Activated CD4-positive, alpha-beta T cell treated with anti-CD3 and anti-CD28 coated beads for 4 hours (primary cell): Measurements from ENCODE around the gene PCBD1.
"Not testable (repeated sequence)": the region's sequence is repeated elsewhere in the genome, so short reads cannot be mapped to it uniquely, and the experiment has no call there.

Experiments
- DNase-seq, 2 donors: peaks; one replicate each; pipeline ENCODE4 v3.0.0-alpha.2; 2020

Gene PCBD1

DNA sequence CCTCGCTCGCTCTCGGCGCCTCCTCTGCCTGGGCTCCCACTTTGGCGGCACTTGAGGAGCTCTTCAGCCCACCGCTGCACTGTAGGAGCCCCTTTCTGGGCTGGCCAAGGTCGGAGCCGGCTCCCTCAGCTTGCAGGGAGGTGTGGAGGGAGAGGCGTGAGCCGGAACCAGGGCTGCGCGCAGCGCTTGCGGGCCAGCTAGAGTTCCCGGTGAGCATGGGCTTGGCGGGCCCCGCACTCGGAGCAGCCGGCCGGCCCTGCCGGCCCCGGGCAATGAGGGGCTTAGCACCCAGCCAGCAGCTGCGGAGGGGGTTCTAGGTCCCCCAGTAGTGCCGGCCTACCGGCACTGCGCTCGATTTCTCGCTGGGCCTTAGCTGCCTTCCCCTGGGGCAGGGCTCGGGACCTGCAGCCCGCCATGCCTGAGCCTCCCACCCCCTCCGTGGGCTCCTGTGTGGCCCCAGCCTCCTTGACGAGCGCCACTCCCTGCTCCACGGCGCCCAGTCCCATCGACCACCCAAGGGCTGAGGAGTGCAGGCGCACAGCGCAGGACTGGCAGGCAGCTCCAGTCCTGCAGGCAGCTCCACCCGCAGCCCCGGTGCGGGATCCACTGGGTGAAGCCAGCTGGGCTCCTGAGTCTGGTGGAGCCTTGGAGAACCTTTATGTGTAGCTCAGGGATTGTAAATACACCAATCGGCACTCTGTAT, 26.7 kb downstream of the PCBD1 start:
- not testable (repeated sequence) for DNase-seq

DNA sequence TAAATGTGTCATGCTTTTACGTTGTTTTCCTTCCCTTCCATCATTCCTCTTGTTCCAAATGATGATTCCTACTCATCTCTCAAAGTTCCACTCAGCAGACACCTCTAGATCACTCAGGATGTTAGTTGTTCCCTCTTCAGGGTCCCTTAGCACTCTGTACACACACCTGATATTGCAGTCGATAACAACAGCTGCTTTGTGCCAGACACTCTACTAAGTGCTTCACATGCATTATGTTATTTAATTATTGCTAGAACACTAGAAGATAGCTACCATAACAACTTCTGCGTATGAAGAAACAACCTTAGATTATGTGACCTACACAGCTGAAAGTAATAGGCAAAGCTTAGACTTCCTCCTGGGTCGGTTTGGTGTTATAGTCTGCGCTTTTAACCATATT, 29.6 kb downstream of the PCBD1 start:
- DNase-seq: no peak

- DNase-seq: no peak
These were observed 31.9 kb downstream of the PCBD1 start for GRCh38 chr10:70856454-70856853.

DNA sequence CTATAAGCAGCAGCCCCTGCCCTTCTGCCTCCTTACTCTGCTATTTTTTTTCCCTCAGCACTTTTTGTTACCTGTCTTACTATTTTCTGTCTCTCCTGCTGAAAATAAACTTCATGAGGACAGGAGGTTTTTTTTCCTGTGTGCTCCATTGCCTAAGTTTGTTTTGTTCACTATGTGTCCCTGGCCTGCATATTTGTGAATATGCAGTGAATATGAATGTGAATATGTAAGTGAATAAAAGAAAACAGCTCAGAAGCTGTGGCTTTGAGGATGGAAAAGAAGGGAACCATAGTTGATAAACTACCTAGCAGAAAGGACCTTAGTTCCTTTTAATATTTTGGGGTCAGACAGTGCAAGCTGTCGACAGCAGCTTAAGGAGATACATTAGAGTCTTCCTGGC, 34.9 kb downstream of the PCBD1 start:
- DNase-seq: no peak

GRCh38 chr10:70853038-70853437, 35.3 kb downstream of the PCBD1 start:
- DNase-seq: no peak

- no peak for DNase-seq
These were observed 36.5 kb downstream of the PCBD1 start for GRCh38 chr10:70851597-70852475.

- no peak for DNase-seq
These were observed 38.3 kb downstream of the PCBD1 start for GRCh38 chr10:70850097-70850496.

DNA sequence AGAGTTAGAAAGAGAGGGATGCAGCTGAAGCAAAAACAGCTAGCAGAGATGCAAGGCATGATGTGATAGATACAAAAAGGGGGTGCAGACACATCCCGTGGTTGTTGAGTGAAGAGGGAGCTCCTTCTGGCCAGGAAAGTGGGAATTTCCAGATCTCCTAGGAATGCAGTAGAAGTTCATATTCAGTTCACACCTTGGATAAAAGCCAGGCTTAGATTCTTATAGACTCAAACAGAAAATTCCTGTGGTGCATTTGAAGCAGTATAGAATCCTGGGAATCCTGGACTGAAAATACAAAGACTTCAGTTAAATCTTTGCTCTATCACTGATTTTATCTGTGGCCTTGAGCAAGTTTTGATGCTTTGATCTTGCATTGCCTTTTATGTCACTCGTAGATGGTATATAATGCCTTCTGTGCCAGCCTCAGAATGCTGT, 38.8 kb downstream of the PCBD1 start:
- no peak for DNase-seq

- no peak for DNase-seq
These were observed 40.6 kb downstream of the PCBD1 start for GRCh38 chr10:70847659-70848360.

GRCh38 chr10:70846795-70847194, 41.6 kb downstream of the PCBD1 start:
- no peak for DNase-seq

DNA sequence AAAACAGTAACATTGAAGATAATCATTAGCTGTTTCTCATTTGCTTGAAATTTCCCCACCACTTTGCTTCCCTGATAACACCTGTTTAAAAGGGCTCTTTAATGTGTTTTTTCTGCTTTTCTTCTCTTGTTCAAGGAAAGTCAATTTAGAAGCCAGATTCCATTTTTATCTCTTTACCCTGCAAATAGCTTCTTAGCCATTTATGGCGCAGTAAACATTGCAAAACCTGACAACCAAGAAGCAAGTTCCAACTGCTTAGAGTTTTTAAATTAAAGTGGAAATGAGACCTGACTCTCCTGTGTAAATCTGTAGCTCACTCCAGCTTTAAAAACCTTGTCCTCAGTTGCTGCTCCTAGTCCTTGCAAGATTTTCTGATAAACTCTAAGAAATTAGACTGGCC, 42.5 kb downstream of the PCBD1 start:
- DNase-seq: no peak

DNA sequence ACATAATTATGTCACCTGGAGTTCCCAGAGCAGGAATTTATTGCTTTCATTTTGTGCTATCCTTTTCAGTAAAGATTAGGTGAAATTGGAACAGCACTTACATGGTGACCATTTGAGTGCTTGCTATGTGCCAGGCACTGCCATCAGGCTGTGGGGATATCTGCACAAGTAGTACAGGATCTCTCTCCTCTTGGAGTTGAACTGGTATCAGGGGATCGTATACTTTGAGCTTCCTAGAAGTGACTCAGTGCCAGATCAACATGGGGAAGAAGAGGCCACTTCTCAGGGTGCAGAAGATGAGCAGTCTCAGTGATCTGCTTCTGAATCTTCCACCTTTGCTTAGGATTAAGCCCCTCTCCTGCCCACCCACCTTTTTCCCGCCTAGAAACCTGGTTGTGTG, 43.1 kb downstream of the PCBD1 start:
- no peak for DNase-seq

DNA sequence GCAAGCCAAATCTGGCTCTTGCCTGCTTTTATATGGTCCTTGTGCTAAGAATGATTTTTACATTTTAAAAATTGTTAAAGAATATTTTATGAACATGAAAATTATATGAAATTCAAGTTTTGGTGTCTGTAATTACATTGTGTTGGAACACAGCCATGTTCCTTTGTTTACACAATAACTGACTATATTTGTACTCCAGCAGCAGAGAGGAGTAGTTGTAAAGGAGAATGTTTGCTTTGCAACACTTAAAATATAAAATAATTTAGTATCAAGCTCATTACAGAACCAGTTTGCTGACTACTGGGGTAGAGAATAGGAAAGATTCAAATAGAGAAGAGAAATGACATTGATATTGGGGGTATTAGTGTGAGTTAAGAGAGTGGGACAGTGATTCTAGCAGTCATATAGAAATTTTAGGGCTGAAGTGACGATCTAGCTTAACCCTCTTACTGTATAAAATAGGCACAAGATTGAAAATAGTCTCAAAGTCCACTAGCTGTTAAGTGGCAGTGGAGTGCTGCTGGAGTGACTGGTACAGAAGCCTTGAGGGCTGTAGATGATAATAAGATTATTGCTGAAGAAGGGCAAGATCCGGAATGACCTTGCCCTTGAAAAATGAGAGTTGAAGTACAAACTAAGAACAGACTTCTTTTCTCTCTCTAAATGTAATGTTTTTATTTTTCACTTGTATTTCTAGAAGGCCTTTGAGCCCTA, 44.4 kb downstream of the PCBD1 start:
- no peak for DNase-seq

- DNase-seq: no peak
These were observed 45.0 kb downstream of the PCBD1 start for GRCh38 chr10:70843333-70843732.

GRCh38 chr10:70840836-70841235, 47.5 kb downstream of the PCBD1 start:
- no peak for DNase-seq

DNA sequence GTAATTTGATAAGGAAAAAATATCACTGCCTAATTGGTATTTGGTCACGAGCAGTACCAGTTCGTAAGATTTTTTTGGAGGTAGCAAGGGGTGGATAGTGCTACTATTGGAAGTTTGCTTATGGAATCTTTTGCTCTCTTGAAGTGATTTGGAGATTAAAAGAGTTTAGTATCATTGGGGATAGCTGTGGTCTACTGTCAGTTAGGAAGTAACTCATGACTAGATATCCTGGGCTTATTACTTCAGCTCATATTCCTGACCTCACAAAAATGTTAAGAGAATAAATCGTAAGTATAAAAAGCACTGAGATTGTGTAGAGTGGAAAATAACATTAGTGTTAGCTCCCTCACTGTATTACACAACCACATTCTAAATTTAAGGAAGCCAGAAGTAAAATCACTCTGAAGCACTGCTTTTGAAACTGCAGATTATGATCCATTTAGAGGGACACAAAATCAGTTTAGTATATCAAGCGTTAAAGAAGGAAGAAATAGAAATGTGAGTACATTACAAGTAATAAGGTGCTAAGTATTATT, 50.0 kb downstream of the PCBD1 start:
- no peak for DNase-seq

DNA sequence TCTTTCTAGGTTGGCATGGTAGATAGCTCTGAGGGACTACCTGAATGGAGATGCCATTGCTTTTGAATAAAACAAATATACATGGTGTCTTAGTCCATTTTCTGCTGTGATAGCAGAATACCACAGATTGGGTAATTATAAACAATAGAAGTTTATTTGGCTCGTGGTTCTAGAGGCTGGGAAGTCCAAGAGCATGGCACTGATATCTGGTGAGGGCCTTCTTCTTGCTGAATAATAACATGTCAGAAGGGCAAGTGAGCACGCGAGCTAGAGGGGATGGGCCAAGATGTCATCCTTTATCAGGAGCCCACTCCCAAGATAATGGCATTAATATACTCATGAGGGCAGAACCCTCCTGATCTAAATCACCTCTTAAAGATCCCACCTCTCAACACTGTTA, 50.7 kb downstream of the PCBD1 start:
- no peak for DNase-seq

DNA sequence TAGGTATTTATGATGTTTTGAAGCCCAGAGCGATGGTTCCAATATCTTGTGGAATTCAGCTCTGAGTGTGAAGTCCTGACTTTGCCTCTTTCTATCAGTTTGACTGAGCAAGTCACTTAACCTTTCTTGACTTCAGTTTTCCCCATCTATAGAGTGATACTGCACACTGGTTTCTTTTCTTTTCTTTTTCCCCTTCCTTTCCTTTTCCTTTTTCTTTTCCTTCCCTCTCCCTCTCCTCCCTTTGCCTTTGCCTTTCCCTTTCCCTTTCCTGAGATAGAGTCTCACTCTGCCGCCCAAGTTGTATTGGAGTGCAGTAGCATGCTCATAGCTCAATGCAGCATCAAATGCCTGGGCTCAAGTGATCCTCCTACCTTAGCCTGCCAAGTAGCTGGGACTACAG, 52.0 kb downstream of the PCBD1 start:
- DNase-seq: no peak

DNA sequence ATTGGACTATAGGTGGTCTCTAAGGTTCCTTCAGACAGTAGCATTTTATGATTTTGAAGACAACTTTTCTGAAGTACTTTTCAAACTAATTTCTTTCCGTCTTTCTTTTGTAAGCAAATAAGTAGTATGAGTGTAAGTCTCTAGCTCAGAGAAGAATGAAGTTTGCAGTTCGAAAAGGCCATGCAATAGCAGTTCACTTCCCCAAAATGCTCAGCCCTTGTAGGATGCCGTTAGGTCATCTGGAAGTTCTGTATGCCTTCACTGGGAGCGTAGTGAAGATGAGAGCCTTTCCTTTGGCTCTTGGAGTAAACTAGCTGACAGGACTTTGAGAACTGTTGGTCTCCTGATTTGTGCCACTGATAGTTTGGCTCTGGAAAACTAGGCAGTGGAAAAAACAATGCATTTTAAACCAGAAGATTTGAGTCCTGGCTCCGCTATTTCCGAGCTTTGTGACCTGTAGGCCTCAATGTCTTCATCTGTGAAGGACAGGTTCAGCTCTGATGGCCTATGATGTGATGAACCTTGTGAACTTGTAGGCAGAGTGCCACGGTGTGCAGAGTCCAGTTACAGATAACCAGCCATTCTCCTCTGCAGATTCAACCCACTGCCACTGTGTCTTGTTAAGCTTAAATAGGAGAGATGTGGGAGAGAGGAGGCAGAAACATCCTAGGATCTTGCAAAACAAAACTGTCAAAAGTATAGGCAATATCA, 53.8 kb downstream of the PCBD1 start:
- DNase-seq: no peak

GRCh38 chr10:70834021-70834420, 54.3 kb downstream of the PCBD1 start:
- DNase-seq: no peak

- no peak for DNase-seq
These were observed 54.8 kb downstream of the PCBD1 start for GRCh38 chr10:70833601-70834000.
